ENCODE measurements around the gene NDUFV3.
"Not testable (repeated sequence)": the region's sequence is repeated elsewhere in the genome, so short reads cannot be mapped to it uniquely, and the experiment has no call there.

NDUFV3 gene

GRCh38 chr21:42892931-42893755 lies at the start of gene NDUFV3:
TSS of gene NDUFV3 (plus strand) at chr21:42893309. CDS start at chr21:42893334, 25 bp downstream.
- peak; percentile 100 for DNase-seq (ENCODE audit: low read depth)

- DNase-seq (ENCODE audit: low read depth), result no peak
Measured at GRCh38 chr21:42844411-42845113, 48.5 kb upstream of the NDUFV3 start.

- no peak for DNase-seq (ENCODE audit: low read depth)
Measured at GRCh38 chr21:42845296-42845965, 47.7 kb upstream of the NDUFV3 start.

- DNase-seq (ENCODE audit: low read depth), result no peak
Measured at GRCh38 chr21:42846221-42846620, 46.9 kb upstream of the NDUFV3 start.

- no peak for DNase-seq (ENCODE audit: low read depth)
Measured at GRCh38 chr21:42847051-42847707, 45.9 kb upstream of the NDUFV3 start.

GRCh38 chr21:42847726-42848125 lies 45.4 kb upstream of the NDUFV3 start:
- no peak for DNase-seq (ENCODE audit: low read depth)

GRCh38 chr21:42848144-42848931 lies 44.8 kb upstream of the NDUFV3 start:
- DNase-seq (ENCODE audit: low read depth), result not testable (repeated sequence)

GRCh38 chr21:42848932-42849758 lies 44.0 kb upstream of the NDUFV3 start:
- no peak for DNase-seq (ENCODE audit: low read depth)

- DNase-seq (ENCODE audit: low read depth), result no peak
Measured at GRCh38 chr21:42849759-42850412, 43.2 kb upstream of the NDUFV3 start.

- DNase-seq (ENCODE audit: low read depth), result no peak
Measured at GRCh38 chr21:42850463-42850862, 42.6 kb upstream of the NDUFV3 start.

- DNase-seq (ENCODE audit: low read depth), result no peak
Measured at GRCh38 chr21:42850866-42851391, 42.2 kb upstream of the NDUFV3 start.

GRCh38 chr21:42851812-42852665 lies 41.1 kb upstream of the NDUFV3 start:
- no peak for DNase-seq (ENCODE audit: low read depth)

GRCh38 chr21:42852925-42853570 lies 40.1 kb upstream of the NDUFV3 start:
- DNase-seq (ENCODE audit: low read depth), result no peak

GRCh38 chr21:42853621-42854020 lies 39.5 kb upstream of the NDUFV3 start:
- no peak for DNase-seq (ENCODE audit: low read depth)

- no peak for DNase-seq (ENCODE audit: low read depth)
Measured at GRCh38 chr21:42854246-42855010, 38.7 kb upstream of the NDUFV3 start.

GRCh38 chr21:42855171-42855936 lies 37.8 kb upstream of the NDUFV3 start:
- no peak for DNase-seq (ENCODE audit: low read depth)

GRCh38 chr21:42855937-42856335 lies 37.2 kb upstream of the NDUFV3 start:
- DNase-seq (ENCODE audit: low read depth), result no peak

Data from stimulated activated CD8-positive, alpha-beta memory T cell treated with anti-CD3 and anti-CD28 coated beads, Interleukin-4, amount 100 ng/mL, for 24 hours (primary cell).